K562 (cell line): ENCODE results near the gene LAMTOR5. TPM values are rescaled to one million over a fixed set of nuclear protein-coding genes. Genes with fewer than 3 reads are reported as not detected.
A peak's percentile ranks its signal among the peaks of the same experiment; 100 is the strongest.

Source experiments
- CREB1 ChIP-seq, 2 experiments: sonication (generic) in 1 of 2; formaldehyde crosslinking in 1 of 2; IDR thresholded peaks; 2 replicates each; pipeline versions ENCODE4 v1.6.1 to v1.8.0; 2012 to 2022; ENCODE audit warnings: inconsistent platforms in 1 of 2, mild to moderate bottlenecking in 1 of 2, missing genetic modification reagents in 1 of 2, moderate library complexity in 1 of 2
- DLX4 ChIP-seq: fragments of 250-450 bp; sonication (Bioruptor Pico); IDR thresholded peaks from 2 replicates; pipeline ENCODE4 v1.6.1; 2021; ENCODE audit warnings: mild to moderate bottlenecking
- E2F4 ChIP-seq: sonication (generic); formaldehyde crosslinking; IDR thresholded peaks from 2 replicates; pipeline ENCODE4 v1.8.0; 2022; ENCODE audit warnings: mild to moderate bottlenecking, low read depth, missing genetic modification reagents
- FOXM1 ChIP-seq, 2 experiments: fragments of 450-650 bp in 1 of 2; sonication (generic) in 1 of 2; formaldehyde crosslinking in 1 of 2; IDR thresholded peaks; 2 replicates each; pipeline versions ENCODE4 v1.6.1 to v1.9.0; 2017 to 2022; ENCODE audit warnings: low read depth in 2 of 2, mild to moderate bottlenecking in 2 of 2, missing genetic modification reagents in 1 of 2, moderate library complexity in 1 of 2
- HNRNPUL1 ChIP-seq: fragments of 200-400 bp; formaldehyde crosslinking; IDR thresholded peaks from 2 replicates; pipeline ENCODE4 v1.6.1; 2017; ENCODE audit warnings: low read length
- JUN ChIP-seq, 2 experiments: sonication (generic) in 1 of 2; formaldehyde crosslinking in 1 of 2; IDR thresholded peaks; 2 replicates each; pipeline versions ENCODE4 v1.6.1 to v1.8.0; 2012 to 2022; ENCODE audit warnings: borderline replicate concordance in 2 of 2, mild to moderate bottlenecking in 2 of 2, improper control_type of control experiment in 1 of 2, low read depth in 1 of 2, low read length in 1 of 2, missing genetic modification reagents in 1 of 2
- MGA ChIP-seq: fragments of 450-650 bp; IDR thresholded peaks from 2 replicates; pipeline ENCODE4 v1.6.1; 2016; ENCODE audit warnings: mild to moderate bottlenecking, moderate library complexity
- SNIP1 ChIP-seq: fragments of 450-650 bp; IDR thresholded peaks from 2 replicates; pipeline ENCODE4 v1.7.1; 2017; ENCODE audit warnings: low read depth, mild to moderate bottlenecking
- SRSF7 ChIP-seq: fragments of 200-400 bp; formaldehyde crosslinking; optimal IDR thresholded peaks from 2 replicates; pipeline ENCODE3; 2017; ENCODE audit warnings: mild to moderate bottlenecking, low read depth, low read length
- TAF1 ChIP-seq: IDR thresholded peaks from 2 replicates; pipeline ENCODE4 v1.6.1; 2011; ENCODE audit warnings: mild to moderate bottlenecking, low read length, moderate library complexity; ENCODE audit not compliant: insufficient read depth, control insufficient read depth, severe bottlenecking; ENCODE audit errors: extremely low read depth
- ZNF586 ChIP-seq: fragments of 450-650 bp; formaldehyde crosslinking; conservative IDR thresholded peaks from 2 replicates; pipeline ENCODE4 v1.4.0; 2020; ENCODE audit warnings: mild to moderate bottlenecking, moderate library complexity
- ZSCAN29 ChIP-seq: fragments of 450-650 bp; IDR thresholded peaks from 2 replicates; pipeline ENCODE4 v1.6.1; 2017
- polyA plus RNA-seq, 8 experiments: library from polyadenylated mRNA; depleted of rRNA in 4 of 8; stranded (reverse) in 5 of 8; unstranded in 3 of 8; fragments of >200 nt; fragmentation: Nextera tagmentation in 2 of 8; fragmentation: Illumina TruSeq in 1 of 8; extraction: Ambion mirVana in 2 of 8; extraction: Trizol in 1 of 8; gene quantifications; 2 replicates each; pipeline versions ENCODE4 v1.2.1 to v1.2.3, GENCODE V29; 2011 to 2014; ENCODE audit warnings: inconsistent platforms in 1 of 8, missing spikeins in 1 of 8
- total RNA-seq, 7 experiments: library from RNA; depleted of rRNA in 6 of 7; stranded (reverse); fragments of >200 nt in 6 of 7; fragmentation: Illumina TruSeq in 2 of 7; extraction: Trizol in 2 of 7; gene quantifications; 2 replicates each; pipeline versions ENCODE4 v1.2.1 to v1.2.3, GENCODE V29; 2011 to 2021; ENCODE audit warnings: low replicate concordance in 1 of 7

The LAMTOR5 gene
- total and polyA plus RNA-seq, 9 of the 15 experiments (the other 6 are each of a cell fraction or from before 2014, with no cell fraction given): 118 to 712 (median 241) TPM

GRCh38 chr1:110407260-110408210 lies at the start of gene LAMTOR5 (continued):
- TF ChIP-seq DLX4 (no peak), ZSCAN29 (peak; percentile 88), CREB1 (IDR thresholded peaks at IDR 0.05) (peak; percentile 99), CREB1 (CRISPR knock-in tag; IDR thresholded peaks at IDR 0.05) (peak; percentile 99), SNIP1 (no peak), E2F4 (CRISPR knock-in tag) (peak; percentile 79; the same call in 1 of the 2 replicates), TAF1 (peak; percentile 97), MGA (peak; percentile 87), HNRNPUL1 (no peak), SRSF7 (no peak), ZNF586 (CRISPR knock-in tag) (no peak), FOXM1 (IDR thresholded peaks at IDR 0.05; ENCODE audit: low read depth) (no peak), FOXM1 (CRISPR knock-in tag; IDR thresholded peaks at IDR 0.05; ENCODE audit: low read depth) (no peak), JUN (IDR thresholded peaks at IDR 0.05; ENCODE audit: borderline replicate concordance, low read depth, low read length) (peak; percentile 86), JUN (CRISPR knock-in tag; IDR thresholded peaks at IDR 0.05; ENCODE audit: borderline replicate concordance) (peak; percentile 84; the same call in 1 of the 2 replicates)
